Measurements from ENCODE around the gene CRTC1. TPM values are rescaled to one million over a fixed set of nuclear protein-coding genes. Genes with fewer than 3 reads are reported as not detected.
A peak's percentile ranks its signal among the peaks of the same experiment; 100 is the strongest.

The CRTC1 gene
- total RNA-seq, 1 experiment from 2014 or later, result 0.95 TPM

DNA sequence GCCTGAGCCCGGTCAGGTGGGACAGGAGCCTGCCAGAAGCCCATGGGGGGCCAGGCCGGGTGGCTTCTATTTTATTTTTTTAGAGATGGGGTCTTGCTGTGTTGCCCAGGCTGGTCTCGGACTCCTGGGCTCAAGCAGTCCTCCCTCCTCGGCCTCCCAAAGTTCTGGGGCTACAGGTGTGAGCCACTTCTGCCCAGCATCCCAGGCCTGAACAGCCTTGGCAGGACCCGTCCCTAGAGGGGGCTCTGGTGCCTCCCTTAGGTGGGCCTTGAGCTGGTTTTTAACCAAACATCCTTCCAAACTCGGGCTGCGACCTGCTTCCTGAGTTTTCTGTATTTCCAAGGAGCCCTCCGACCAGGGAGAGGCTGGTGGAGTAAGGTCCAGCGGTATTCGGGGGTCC lies 97.2 kb downstream of the CRTC1 start:
- no peak for DNase-seq (ENCODE audit: low read depth, low spot score)
- in situ Hi-C loops (cut with HindIII; ENCODE audit: low pct_unique_long_range_greater_than_20kb, low sequenced_read_pairs), result no loop called here

GRCh38 chr19:18781047-18781600 lies 97.6 kb downstream of the CRTC1 start:
- no peak for DNase-seq (ENCODE audit: low read depth, low spot score)

GRCh38 chr19:18781885-18782527 lies 98.5 kb downstream of the CRTC1 start:
- no peak for DNase-seq (ENCODE audit: low read depth, low spot score)
- in situ Hi-C loops (cut with HindIII; ENCODE audit: low pct_unique_long_range_greater_than_20kb, low sequenced_read_pairs), result no loop called here

More at GRCh38 chr19:18781047-18781600, 97.6 kb downstream of the CRTC1 start:
- in situ Hi-C loops (cut with HindIII; ENCODE audit: low pct_unique_long_range_greater_than_20kb, low sequenced_read_pairs), result no loop called here

GRCh38 chr19:18782559-18783225 lies 99.2 kb downstream of the CRTC1 start:
- DNase-seq (ENCODE audit: low read depth, low spot score), result no peak
- in situ Hi-C loops (cut with HindIII; ENCODE audit: low pct_unique_long_range_greater_than_20kb, low sequenced_read_pairs), result no loop called here

DNA sequence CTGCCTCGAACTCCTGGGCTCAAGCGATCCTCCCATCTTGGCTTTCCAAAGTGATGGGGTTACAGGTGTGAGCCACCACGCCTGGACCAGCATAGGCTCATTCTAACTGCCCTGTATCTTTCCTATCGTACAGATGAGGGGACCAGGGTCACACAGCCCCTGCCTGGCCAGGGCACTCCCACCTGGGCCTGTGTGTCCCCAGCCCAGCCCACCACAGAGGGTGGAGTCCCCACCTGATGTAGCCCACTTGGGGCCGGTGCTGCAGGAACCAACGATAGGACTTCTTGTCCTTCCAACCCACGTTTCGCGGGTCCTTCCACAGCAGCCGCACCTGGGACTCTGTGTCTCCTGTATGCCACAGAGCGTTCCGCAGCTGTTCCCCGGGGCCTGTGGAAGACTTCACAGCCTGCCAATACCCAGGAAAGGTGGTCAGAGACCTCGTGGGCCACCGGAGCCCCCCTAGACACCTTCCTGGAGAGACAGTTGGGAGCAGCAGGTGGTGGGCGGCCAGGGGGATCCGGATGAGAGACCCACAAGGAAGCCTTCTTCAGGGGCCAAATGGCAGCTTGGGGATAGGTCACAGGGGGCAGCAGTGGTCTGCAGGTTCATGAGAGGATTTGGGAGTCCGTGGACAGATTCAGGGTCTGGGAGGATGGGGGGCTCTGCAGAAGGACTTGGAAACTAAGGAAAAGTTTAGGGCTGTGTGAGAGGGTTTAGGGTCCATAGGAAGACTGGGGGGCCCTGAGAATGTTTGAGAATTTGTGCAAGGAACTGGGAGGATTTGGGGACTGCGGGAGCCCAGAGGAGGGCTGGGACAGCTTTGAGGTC lies 100.7 kb downstream of the CRTC1 start:
- in situ Hi-C loops (cut with HindIII; ENCODE audit: low pct_unique_long_range_greater_than_20kb, low sequenced_read_pairs), result no loop called here
- DNase-seq (ENCODE audit: low read depth, low spot score), result no peak

- in situ Hi-C loops (cut with HindIII; ENCODE audit: low pct_unique_long_range_greater_than_20kb, low sequenced_read_pairs), result no loop called here
- DNase-seq (ENCODE audit: low read depth, low spot score), result no peak
These were observed 101.3 kb downstream of the CRTC1 start for GRCh38 chr19:18784786-18785120.

DNA sequence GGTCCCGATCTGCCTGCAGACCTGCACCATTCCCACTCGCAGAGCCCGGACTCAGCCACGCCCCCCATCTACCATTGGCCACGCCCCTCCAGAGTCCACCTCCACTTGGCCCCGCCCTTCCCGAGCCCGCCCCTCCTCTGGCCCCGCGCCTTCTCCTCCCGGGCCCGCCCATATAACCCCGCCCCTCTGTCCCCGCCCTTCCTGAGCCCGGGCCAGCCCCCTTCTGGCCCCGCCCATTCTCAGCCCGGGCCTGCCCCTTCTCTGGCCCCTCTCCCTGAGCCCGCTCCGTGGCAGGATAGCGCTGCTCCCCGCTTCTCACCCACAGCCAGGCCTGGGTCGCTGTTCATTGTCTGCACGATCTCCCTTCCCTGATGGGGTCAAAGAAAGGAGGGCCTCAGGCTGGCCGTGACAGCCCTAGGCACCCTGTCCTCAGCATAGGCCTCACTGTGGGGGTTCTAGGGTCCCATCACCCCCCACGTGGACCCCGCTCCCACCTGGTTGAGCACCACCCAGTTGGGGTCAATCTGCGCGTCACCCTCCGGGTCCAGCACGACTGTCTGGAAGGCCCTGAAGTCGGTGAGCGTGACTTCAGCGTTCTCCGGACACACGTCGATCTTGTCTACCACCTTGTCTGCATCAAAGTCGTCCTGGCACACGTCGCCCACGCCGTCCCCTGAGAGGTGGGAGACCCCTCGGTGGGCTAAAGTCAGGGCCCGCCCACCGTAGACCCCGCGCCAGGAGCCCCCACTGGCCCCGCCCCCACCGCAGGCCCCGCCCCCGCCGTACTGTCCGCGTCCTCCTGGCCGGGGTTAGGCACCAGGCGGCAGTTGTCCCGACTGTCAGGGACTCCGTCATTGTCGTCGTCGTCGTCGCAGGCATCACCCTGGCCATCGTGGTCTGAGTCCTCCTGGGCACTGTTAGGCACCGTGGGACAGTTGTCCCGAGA lies 102.0 kb downstream of the CRTC1 start:
- in situ Hi-C loops (cut with HindIII; ENCODE audit: low pct_unique_long_range_greater_than_20kb, low sequenced_read_pairs), result no loop called here
- peak; percentile 84 for DNase-seq (ENCODE audit: low read depth, low spot score)

GRCh38 chr19:18788529-18789421 lies 105.3 kb downstream of the CRTC1 start:
- no peak for DNase-seq (ENCODE audit: low read depth, low spot score)
- in situ Hi-C loops (cut with HindIII; ENCODE audit: low pct_unique_long_range_greater_than_20kb, low sequenced_read_pairs), result no loop called here

GRCh38 chr19:18789422-18789869 lies 106.0 kb downstream of the CRTC1 start:
- in situ Hi-C loops (cut with HindIII; ENCODE audit: low pct_unique_long_range_greater_than_20kb, low sequenced_read_pairs), result no loop called here
- no peak for DNase-seq (ENCODE audit: low read depth, low spot score)

- in situ Hi-C loops (cut with HindIII; ENCODE audit: low pct_unique_long_range_greater_than_20kb, low sequenced_read_pairs), result no loop called here
- no peak for DNase-seq (ENCODE audit: low read depth, low spot score)
These were observed 106.5 kb downstream of the CRTC1 start for GRCh38 chr19:18789883-18790565.

- no peak for DNase-seq (ENCODE audit: low read depth, low spot score)
These were observed 107.3 kb downstream of the CRTC1 start, which contains the start of gene COMP for GRCh38 chr19:18790566-18791314. TSS of gene COMP (minus strand) at chr19:18791305. CDS start at chr19:18791269, 36 bp downstream.

GRCh38 chr19:18791315-18791678 lies 107.8 kb downstream of the CRTC1 start:
- DNase-seq (ENCODE audit: low read depth, low spot score), result no peak
- in situ Hi-C loops (cut with HindIII; ENCODE audit: low pct_unique_long_range_greater_than_20kb, low sequenced_read_pairs), result no loop called here

More at GRCh38 chr19:18790566-18791314, 107.3 kb downstream of the CRTC1 start, which contains the start of gene COMP:
- in situ Hi-C loops (cut with HindIII; ENCODE audit: low pct_unique_long_range_greater_than_20kb, low sequenced_read_pairs), result no loop called here

- DNase-seq (ENCODE audit: low read depth, low spot score), result no peak
- in situ Hi-C loops (cut with HindIII; ENCODE audit: low pct_unique_long_range_greater_than_20kb, low sequenced_read_pairs), result no loop called here
These were observed 109.2 kb downstream of the CRTC1 start for GRCh38 chr19:18792661-18793060.

DNA sequence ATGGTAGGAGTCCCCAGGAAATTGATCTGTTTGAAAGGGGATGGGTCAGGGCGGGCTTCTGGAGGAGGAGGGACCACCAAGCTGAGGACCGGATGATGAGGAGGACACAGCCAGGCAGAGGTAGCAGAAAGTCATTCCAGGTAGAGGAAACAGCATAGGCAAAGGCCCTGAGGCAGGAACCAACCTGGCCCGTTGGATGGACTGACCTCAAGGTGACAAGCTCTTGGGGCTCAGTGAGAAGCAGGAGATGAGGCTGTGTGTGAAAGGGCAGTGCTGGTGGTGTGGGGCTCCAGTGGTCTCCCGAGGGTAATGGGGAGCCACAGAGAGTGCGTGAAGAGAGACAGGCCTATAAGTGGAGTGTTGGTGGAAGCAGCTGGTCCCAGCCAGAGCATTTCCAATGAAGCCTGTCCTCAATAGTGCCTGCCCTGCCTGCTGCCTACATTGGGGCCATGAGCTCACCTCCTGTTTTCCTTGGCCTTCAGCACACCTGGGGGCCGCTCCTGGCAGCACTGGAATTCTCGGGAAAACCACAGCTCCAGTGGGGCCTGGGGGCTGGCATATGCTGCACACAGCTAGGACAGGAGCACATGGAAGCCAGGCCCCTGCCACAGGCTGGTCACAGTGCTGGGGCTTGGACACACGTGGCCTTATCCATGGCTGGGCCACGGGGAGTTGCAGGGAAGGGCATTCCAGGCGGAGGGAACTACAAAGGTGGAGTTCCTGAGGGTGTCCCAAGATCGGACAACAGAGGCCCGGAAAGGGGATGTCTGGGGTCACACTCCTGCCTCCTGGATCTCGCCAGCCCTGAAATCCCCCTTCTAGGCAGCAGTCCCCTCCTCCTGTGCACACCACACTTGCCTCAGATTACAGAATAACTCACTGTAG lies 109.9 kb downstream of the CRTC1 start:
- in situ Hi-C loops (cut with HindIII; ENCODE audit: low pct_unique_long_range_greater_than_20kb, low sequenced_read_pairs), result no loop called here
- DNase-seq (ENCODE audit: low read depth, low spot score), result no peak
